NCI-H2171 treated with DMSO at 0.1 percent for 48 hours (cell line): ENCODE measurements around the gene MAN2A2.

Experiments used
- DNase-seq: peaks from one replicate; lab custom pipeline; 2025; lab: John Stamatoyannopoulos, UW

MAN2A2 gene

DNA sequence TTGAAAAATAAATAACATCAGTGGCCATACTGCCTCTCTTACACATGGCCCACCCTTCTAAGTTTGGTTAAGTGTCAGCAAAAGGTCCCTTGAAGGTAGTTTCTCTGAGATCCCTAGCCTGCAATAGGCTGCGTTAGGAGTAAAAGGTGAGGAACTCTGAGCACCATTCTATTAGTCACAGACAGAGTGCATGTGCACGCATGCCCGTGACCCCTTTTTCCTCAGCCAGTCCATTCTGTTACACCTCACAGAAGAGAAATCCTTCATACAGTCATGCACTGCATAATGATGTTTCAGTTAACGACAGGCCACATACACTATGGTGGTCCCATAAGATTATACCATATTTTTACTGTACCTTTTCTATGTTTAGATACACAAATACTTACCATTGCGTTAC lies 64.1 kb downstream of the MAN2A2 start:
- DNase-seq, result no peak

- no peak for DNase-seq
Observed at GRCh38 chr15:90968434-90968833, 65.3 kb downstream of the MAN2A2 start.

GRCh38 chr15:90970274-90970673 lies 67.2 kb downstream of the MAN2A2 start:
- no peak for DNase-seq

DNA sequence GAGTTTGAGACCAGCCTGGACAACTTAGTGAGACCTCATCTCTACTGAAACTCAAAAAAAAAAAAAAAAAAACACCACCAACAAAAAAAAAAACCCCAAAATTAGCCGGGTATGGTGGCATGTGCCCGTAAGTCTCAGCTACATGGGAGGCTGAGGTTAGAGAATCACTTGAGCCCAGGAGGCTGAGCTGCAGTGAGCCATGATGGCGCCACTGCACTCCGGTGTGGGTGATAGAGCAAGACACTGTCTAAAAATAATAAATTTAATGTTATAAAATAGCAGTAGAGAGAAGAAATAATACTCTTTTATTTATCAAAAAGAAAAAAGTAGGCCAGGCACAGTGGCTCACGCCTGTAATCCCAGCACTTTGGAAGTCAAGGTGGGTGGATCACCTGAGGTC lies 69.0 kb downstream of the MAN2A2 start:
- no peak for DNase-seq
